K562 (cell line): ENCODE measurements around the gene SPG21. TPM values are rescaled to one million over a fixed set of nuclear protein-coding genes. Genes with fewer than 3 reads are reported as not detected.

Experiments used
- CBFA2T2 ChIP-seq: fragments of 450-650 bp; conservative IDR thresholded peaks from 2 replicates; pipeline ENCODE4 v1.6.1; 2017; ENCODE audit warnings: mild to moderate bottlenecking
- CHD1 ChIP-seq: fragments of 200-600 bp; sonication (generic); IDR thresholded peaks from one replicate; pipeline ENCODE4 v1.6.1; 2012; ENCODE audit warnings: mild to moderate bottlenecking, moderate library complexity, low read length, inconsistent platforms
- CUX1 ChIP-seq: fragments of 200-800 bp; sonication (Bioruptor generic); IDR thresholded peaks from 2 replicates; pipeline ENCODE4 v1.6.1; 2016; ENCODE audit warnings: missing genetic modification characterization, missing compliant biosample characterization
- E2F4 ChIP-seq: sonication (generic); formaldehyde crosslinking; IDR thresholded peaks from 2 replicates; pipeline ENCODE4 v1.8.0; 2022; ENCODE audit warnings: mild to moderate bottlenecking, low read depth, missing genetic modification reagents
- FOXK1 ChIP-seq: sonication (generic); formaldehyde crosslinking; IDR thresholded peaks from 2 replicates; pipeline ENCODE4 v1.8.0; 2022; ENCODE audit warnings: missing genetic modification reagents, mild to moderate bottlenecking, borderline replicate concordance
- HNRNPK ChIP-seq: fragments of 200-400 bp; formaldehyde crosslinking; IDR thresholded peaks from one replicate; pipeline ENCODE4 v1.6.1; 2018; ENCODE audit warnings: mild to moderate bottlenecking, low read depth, low read length; ENCODE audit not compliant: poor library complexity, severe bottlenecking
- MAZ ChIP-seq, 2 experiments: fragments of 450-650 bp in 1 of 2; sonication (generic) in 1 of 2; formaldehyde crosslinking; IDR thresholded peaks in 1 of 2; conservative IDR thresholded peaks in 1 of 2; 2 replicates each; pipeline versions ENCODE4 v1.4.0 to v1.5.0; 2020; ENCODE audit warnings: mild to moderate bottlenecking in 1 of 2, missing genetic modification reagents in 1 of 2
- NKRF ChIP-seq: fragments of 450-650 bp; IDR thresholded peaks from 2 replicates; pipeline ENCODE4 v1.6.1; 2016; ENCODE audit warnings: borderline replicate concordance
- NR1H2 ChIP-seq: sonication (generic); formaldehyde crosslinking; IDR thresholded peaks from 2 replicates; pipeline ENCODE4 v1.4.0; 2020; ENCODE audit warnings: mild to moderate bottlenecking, missing genetic modification reagents
- NR2F6 ChIP-seq: fragments of 450-650 bp; formaldehyde crosslinking; IDR thresholded peaks from 2 replicates; pipeline ENCODE4 v1.4.0; 2020; ENCODE audit warnings: mild to moderate bottlenecking
- POLR2B ChIP-seq: fragments of 450-650 bp; IDR thresholded peaks from 2 replicates; pipeline ENCODE4 v1.6.1; 2018; ENCODE audit warnings: low read depth; ENCODE audit not compliant: partially characterized antibody
- RBM14 ChIP-seq: fragments of 200-400 bp; formaldehyde crosslinking; IDR thresholded peaks from 2 replicates; pipeline ENCODE4 v1.6.1; 2018; ENCODE audit warnings: low read depth, mild to moderate bottlenecking, low read length, moderate library complexity, borderline replicate concordance; ENCODE audit not compliant: insufficient read depth
- RBM22 ChIP-seq: fragments of 200-400 bp; formaldehyde crosslinking; IDR thresholded peaks from 2 replicates; pipeline ENCODE4 v1.6.1; 2018; ENCODE audit warnings: low read length, low read depth; ENCODE audit not compliant: poor library complexity, severe bottlenecking
- SMAD4 ChIP-seq: fragments of 250-450 bp; sonication (Bioruptor Pico); conservative IDR thresholded peaks from 2 replicates; pipeline ENCODE4 v1.8.0; 2021; ENCODE audit warnings: inconsistent platforms, mild to moderate bottlenecking, moderate library complexity
- SRSF1 ChIP-seq: fragments of 200-400 bp; formaldehyde crosslinking; IDR thresholded peaks from 2 replicates; pipeline ENCODE4 v1.6.1; 2017; ENCODE audit warnings: mild to moderate bottlenecking, low read depth, low read length, moderate library complexity
- TGIF2 ChIP-seq: sonication (generic); formaldehyde crosslinking; IDR thresholded peaks from 2 replicates; pipeline ENCODE4 v1.8.1; 2022; ENCODE audit warnings: mild to moderate bottlenecking, missing genetic modification reagents, moderate library complexity
- ZNF133 ChIP-seq: fragments of 250-450 bp; sonication (Bioruptor Pico); IDR thresholded peaks from 2 replicates; pipeline ENCODE4 v1.4.0; 2020; ENCODE audit warnings: mild to moderate bottlenecking
- ZNF717 ChIP-seq: fragments of 250-450 bp; sonication (Bioruptor Pico); IDR thresholded peaks from 2 replicates; pipeline ENCODE4 v1.5.0; 2021
- polyA plus RNA-seq, 8 experiments: library from polyadenylated mRNA; depleted of rRNA in 4 of 8; stranded (reverse) in 5 of 8; unstranded in 3 of 8; fragments of >200 nt; fragmentation: Nextera tagmentation in 2 of 8; fragmentation: Illumina TruSeq in 1 of 8; extraction: Ambion mirVana in 2 of 8; extraction: Trizol in 1 of 8; gene quantifications; 2 replicates each; pipeline versions ENCODE4 v1.2.1 to v1.2.3, GENCODE V29; 2011 to 2014; ENCODE audit warnings: inconsistent platforms in 1 of 8, missing spikeins in 1 of 8
- total RNA-seq, 7 experiments: library from RNA; depleted of rRNA in 6 of 7; stranded (reverse); fragments of >200 nt in 6 of 7; fragmentation: Illumina TruSeq in 2 of 7; extraction: Trizol in 2 of 7; gene quantifications; 2 replicates each; pipeline versions ENCODE4 v1.2.1 to v1.2.3, GENCODE V29; 2011 to 2021; ENCODE audit warnings: low replicate concordance in 1 of 7

SPG21 gene
- total and polyA plus RNA-seq, 9 of the 15 experiments (the other 6 are each of a cell fraction or from before 2014, with no cell fraction given): 22.8 to 98.8 (median 65.1) TPM

- TF ChIP-seq CBFA2T2 (no peak), CUX1 (CRISPR knock-in tag) (no peak), CHD1 (peak; percentile 56), E2F4 (no peak), ZNF717 (CRISPR knock-in tag) (no peak), SMAD4 (CRISPR knock-in tag) (no peak; the same call in 1 of the 2 replicates), POLR2B (peak; percentile 86), MAZ (CRISPR knock-in tag; conservative IDR thresholded peaks at IDR 0.05 in 1 of 2, IDR thresholded peaks at IDR 0.05 in 1 of 2) (peak in 1 of 2 experiments; percentile 64; a peak in 3 of 4 replicates), SRSF1 (no peak), RBM14 (no peak), NR1H2 (no peak), ZNF133 (CRISPR knock-in tag) (no peak), NR2F6 (CRISPR knock-in tag) (no peak), TGIF2 (CRISPR knock-in tag) (no peak), RBM22 (no peak), FOXK1 (CRISPR knock-in tag) (no peak), NKRF (no peak), HNRNPK (no peak)
Observed at GRCh38 chr15:65028921-65029735, 39.4 kb upstream of the SPG21 start, which contains the start of gene MTFMT (continued).
